Smooth muscle cell (in vitro differentiated cells): ENCODE results near the gene SLC25A43. TPM values are rescaled to one million over a fixed set of nuclear protein-coding genes. Genes with fewer than 3 reads are reported as not detected.
A peak's percentile ranks its signal among the peaks of the same experiment; 100 is the strongest.
"Not testable (repeated sequence)": the region's sequence is repeated elsewhere in the genome, so short reads cannot be mapped to it uniquely, and the experiment has no call there.

ENCODE experiments used
- DNase-seq: peaks from one replicate; lab custom pipeline; 2025; ENCODE audit not compliant: unreplicated experiment; lab: John Stamatoyannopoulos, UW
- H2AFZ ChIP-seq: fragments of 200-600 bp; sonication (generic); 2 replicates; pipeline ENCODE4 v1.6.0; 2016; ENCODE audit warnings: antibody characterized with exemption, low read depth, mild to moderate bottlenecking
- H3F3A ChIP-seq: fragments of 200-600 bp; sonication (generic); 2 replicates; pipeline ENCODE4 v1.6.0; 2017; ENCODE audit warnings: antibody characterized with exemption, low read depth
- H3K27ac ChIP-seq: fragments of 200-600 bp; sonication (generic); 2 replicates; pipeline ENCODE4 v1.5.1; 2016; ENCODE audit warnings: low read depth, mild to moderate bottlenecking
- H3K27me3 ChIP-seq: fragments of 200-600 bp; sonication (generic); 2 replicates; pipeline ENCODE4 v1.6.1; 2016; ENCODE audit warnings: low read depth, mild to moderate bottlenecking
- H3K36me3 ChIP-seq: fragments of 200-600 bp; sonication (generic); 2 replicates; pipeline ENCODE4 v1.5.1; 2016; ENCODE audit warnings: low read depth
- H3K4me1 ChIP-seq: fragments of 200-600 bp; sonication (generic); 2 replicates; pipeline ENCODE4 v1.5.1; 2016; ENCODE audit warnings: low read depth
- H3K4me2 ChIP-seq: fragments of 200-600 bp; sonication (generic); 2 replicates; pipeline ENCODE4 v1.6.0; 2016; ENCODE audit warnings: mild to moderate bottlenecking
- H3K4me3 ChIP-seq: fragments of 200-600 bp; sonication (generic); 2 replicates; pipeline ENCODE4 v1.5.1; 2016; ENCODE audit warnings: mild to moderate bottlenecking
- H3K79me2 ChIP-seq: fragments of 200-600 bp; sonication (generic); 2 replicates; pipeline ENCODE4 v1.6.0; 2016; ENCODE audit warnings: low read depth, mild to moderate bottlenecking
- H3K9ac ChIP-seq: fragments of 200-600 bp; sonication (generic); 2 replicates; pipeline ENCODE4 v1.6.0; 2016; ENCODE audit warnings: low read depth
- H3K9me3 ChIP-seq: fragments of 200-600 bp; sonication (generic); replicated peaks from 2 replicates; pipeline ENCODE4 v1.5.1; 2016; ENCODE audit warnings: low read depth
- H4K20me1 ChIP-seq: fragments of 200-600 bp; sonication (generic); 2 replicates; pipeline ENCODE4 v1.6.0; 2016; ENCODE audit warnings: low read depth
- WGBS: methylation state at CpG from one replicate; pipeline ENCODE4 v1.1.7; 2016; ENCODE audit warnings: low lambda C conversion rate; 5-methylcytosine and 5-hydroxymethylcytosine counted together
- polyA plus RNA-seq: library from polyadenylated mRNA; unstranded; fragments of >200 nt; fragmentation: Nextera tagmentation; extraction: Ambion mirVana; gene quantifications from 2 replicates; pipeline ENCODE4 v1.2.1, GENCODE V29; 2016
- total RNA-seq: library from RNA; depleted of rRNA; stranded (reverse); fragments of >200 nt; gene quantifications from 2 replicates; pipeline ENCODE4 v1.2.3, GENCODE V29; 2014
- TF ChIP-seq, protein P1 (sequence below): fragments of 200-600 bp; sonication (generic); IDR thresholded peaks from 2 replicates; pipeline ENCODE4 v1.5.1; 2017; ENCODE audit warnings: borderline replicate concordance, mild to moderate bottlenecking, antibody characterized with exemption; ENCODE audit not compliant: insufficient read depth, poor library complexity, severe bottlenecking

The SLC25A43 gene
- total RNA-seq: 8.8 and 15.4 TPM in 2 replicates
- polyA plus RNA-seq: 11.9 and 15.6 TPM in 2 replicates

- no peaks in the 10 kb centered on the region for H3K36me3 ChIP-seq
- H3K9ac ChIP-seq: no peak within 1 kb of the TSS
- H3K79me2 ChIP-seq: peaks cover 3% of the 10 kb centered on the region
- no peaks in the 10 kb centered on the region for H3F3A ChIP-seq
- no peaks in the 10 kb centered on the region for H3K27me3 ChIP-seq
- 41% methylated on average over 38 of the region's 77 CpGs for WGBS
- peak within 1 kb of the TSS; percentile 59 for H3K4me3 ChIP-seq
- no peaks in the 10 kb centered on the region for H3K4me1 ChIP-seq
- TF ChIP-seq, protein P1, sequence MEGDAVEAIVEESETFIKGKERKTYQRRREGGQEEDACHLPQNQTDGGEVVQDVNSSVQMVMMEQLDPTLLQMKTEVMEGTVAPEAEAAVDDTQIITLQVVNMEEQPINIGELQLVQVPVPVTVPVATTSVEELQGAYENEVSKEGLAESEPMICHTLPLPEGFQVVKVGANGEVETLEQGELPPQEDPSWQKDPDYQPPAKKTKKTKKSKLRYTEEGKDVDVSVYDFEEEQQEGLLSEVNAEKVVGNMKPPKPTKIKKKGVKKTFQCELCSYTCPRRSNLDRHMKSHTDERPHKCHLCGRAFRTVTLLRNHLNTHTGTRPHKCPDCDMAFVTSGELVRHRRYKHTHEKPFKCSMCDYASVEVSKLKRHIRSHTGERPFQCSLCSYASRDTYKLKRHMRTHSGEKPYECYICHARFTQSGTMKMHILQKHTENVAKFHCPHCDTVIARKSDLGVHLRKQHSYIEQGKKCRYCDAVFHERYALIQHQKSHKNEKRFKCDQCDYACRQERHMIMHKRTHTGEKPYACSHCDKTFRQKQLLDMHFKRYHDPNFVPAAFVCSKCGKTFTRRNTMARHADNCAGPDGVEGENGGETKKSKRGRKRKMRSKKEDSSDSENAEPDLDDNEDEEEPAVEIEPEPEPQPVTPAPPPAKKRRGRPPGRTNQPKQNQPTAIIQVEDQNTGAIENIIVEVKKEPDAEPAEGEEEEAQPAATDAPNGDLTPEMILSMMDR: no peak
- peak; percentile 12 for DNase-seq
- peak within 1 kb of the TSS; percentile 65 for H2AFZ ChIP-seq
- peaks cover 6% of the 10 kb centered on the region for H4K20me1 ChIP-seq
- H3K27ac ChIP-seq: no peak within 1 kb of the TSS
- H3K9me3 ChIP-seq: no peaks in the 10 kb centered on the region
- peak within 1 kb of the TSS; percentile 83 for H3K4me2 ChIP-seq
These were observed at the start of gene SLC25A43 for GRCh38 chrX:119398974-119399771. TSS of gene SLC25A43 (plus strand) at chrX:119399336. CDS start at chrX:119399404, 68 bp downstream.

- Histone ChIP-seq H3K27me3 (no peaks in the 10 kb centered on the region), H3K4me3 (no peak overlapping the region), H3K27ac (no peak overlapping the region), H3K79me2 (no peaks in the 10 kb centered on the region), H3K9me3 (no peaks in the 10 kb centered on the region), H3K4me2 (no peak overlapping the region), H2AFZ (no peak overlapping the region), H3F3A (no peaks in the 10 kb centered on the region), H4K20me1 (no peaks in the 10 kb centered on the region), H3K9ac (no peak overlapping the region), H3K4me1 (no peaks in the 10 kb centered on the region), H3K36me3 (no peaks in the 10 kb centered on the region)
- TF ChIP-seq, protein P1: no peak
- DNase-seq: no peak
- 81% methylated on average over 4 of the region's 4 CpGs for WGBS
These were observed 39.3 kb upstream of the SLC25A43 start for GRCh38 chrX:119359618-119360382.

DNA sequence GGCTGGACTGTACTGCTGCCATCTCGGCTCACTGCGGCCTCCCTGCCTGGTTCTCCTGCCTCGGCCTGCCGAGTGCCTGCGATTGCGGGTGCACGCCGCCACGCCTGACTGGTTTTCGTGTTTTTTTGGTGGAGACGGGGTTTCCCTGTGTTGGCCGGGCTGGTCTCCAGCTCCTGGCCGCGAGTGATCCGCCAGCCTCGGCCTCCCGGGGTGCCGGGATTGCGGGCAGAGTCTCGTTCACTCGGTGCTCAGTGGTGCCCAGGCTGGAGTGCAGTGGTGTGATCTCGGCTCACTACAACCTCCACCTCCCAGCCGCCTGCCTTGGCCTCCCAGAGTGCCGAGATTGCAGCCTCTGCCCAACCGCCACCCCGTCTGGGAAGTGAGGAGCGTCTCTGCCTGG, 37.7 kb upstream of the SLC25A43 start:
- H4K20me1 ChIP-seq, H3K4me3 ChIP-seq, H3K9ac ChIP-seq, H2AFZ ChIP-seq, H3K27ac ChIP-seq, H3K9me3 ChIP-seq, H3K4me2 ChIP-seq, H3K4me1 ChIP-seq, H3K27me3 ChIP-seq, H3K36me3 ChIP-seq, H3K79me2 ChIP-seq, DNase-seq, H3F3A ChIP-seq: not testable (repeated sequence)
- 98% methylated on average over 16 of the region's 27 CpGs for WGBS

- not testable (repeated sequence) for H3K9ac ChIP-seq
These were observed 37.1 kb upstream of the SLC25A43 start for GRCh38 chrX:119362074-119362473.

More at GRCh38 chrX:119362074-119362473, 37.1 kb upstream of the SLC25A43 start:
- not testable (repeated sequence) for H4K20me1 ChIP-seq, H3K79me2 ChIP-seq, H3K27me3 ChIP-seq, H3K4me1 ChIP-seq, H3K4me3 ChIP-seq, H3F3A ChIP-seq, H3K27ac ChIP-seq, H3K4me2 ChIP-seq, H3K9me3 ChIP-seq, H3K36me3 ChIP-seq, DNase-seq, H2AFZ ChIP-seq
- WGBS: 100% methylated on average over 11 of the region's 24 CpGs
